SK-N-SH (cell line): ENCODE data around the gene IFNL1. TPM values are rescaled to one million over a fixed set of nuclear protein-coding genes. Genes with fewer than 3 reads are reported as not detected.

ENCODE experiments used
- CTCF ChIA-PET: fragments of 300-600, 350-600 bp; formaldehyde crosslinking; extraction: SDS; loops from one replicate; lab custom pipeline; 2021; lab: Yijun Ruan, JAX
- POLR2A ChIA-PET: fragments of 350-600 bp; sonication (Branson Sonifier 250); formaldehyde crosslinking; extraction: SDS; loops from one replicate; lab custom pipeline; 2020; ENCODE audit warnings: antibody characterized with exemption, inconsistent platforms; lab: Yijun Ruan, JAX
- DNase-seq: peaks from one replicate; pipeline ENCODE4 v3.0.0; 2012
- H2AFZ ChIP-seq: fragments of 200-600 bp; sonication (generic); 2 replicates; pipeline ENCODE4 v1.8.1; 2016; ENCODE audit warnings: antibody characterized with exemption, mild to moderate bottlenecking, low read depth
- H3F3A ChIP-seq: fragments of 200-600 bp; sonication (generic); replicated peaks from 2 replicates; pipeline ENCODE3; 2016; ENCODE audit warnings: antibody characterized with exemption, mild to moderate bottlenecking; ENCODE audit not compliant: insufficient read depth
- H3K27ac ChIP-seq, 2 experiments: fragments of 200-500 bp in 1 of 2; fragments of 200-600 bp in 1 of 2; sonication (Bioruptor generic) in 1 of 2; sonication (generic), shearing (Covaris generic) in 1 of 2; 2 replicates each; pipeline versions ENCODE4 v1.5.1 to v1.6.1; 2014 to 2016; ENCODE audit warnings: low read depth in 2 of 2, inconsistent platforms in 1 of 2, low read length in 1 of 2, mild to moderate bottlenecking in 1 of 2, mixed read lengths in 1 of 2
- H3K27me3 ChIP-seq: fragments of 200-600 bp; sonication (generic), shearing (Covaris generic); 2 replicates; pipeline ENCODE4 v1.6.1; 2016; ENCODE audit warnings: mixed run types; ENCODE audit not compliant: insufficient read depth
- H3K36me3 ChIP-seq, 2 experiments: fragments of 200-500 bp in 1 of 2; fragments of 200-600 bp in 1 of 2; sonication (Bioruptor generic) in 1 of 2; sonication (generic) in 1 of 2; replicated peaks in 1 of 2; 2 replicates each; pipeline versions ENCODE3 to v1.5.1; 2014 to 2016; ENCODE audit warnings: low read length in 1 of 2, mild to moderate bottlenecking in 1 of 2; ENCODE audit not compliant: insufficient read depth in 2 of 2, control insufficient read depth in 1 of 2
- H3K4me1 ChIP-seq, 2 experiments: fragments of 200-500 bp in 1 of 2; fragments of 200-600 bp in 1 of 2; sonication (Bioruptor generic) in 1 of 2; sonication (generic), shearing (Covaris generic) in 1 of 2; 2 replicates each; pipeline versions ENCODE4 v1.5.1 to v1.6.1; 2014 to 2016; ENCODE audit warnings: low read depth in 1 of 2, low read length in 1 of 2, mixed run types in 1 of 2; ENCODE audit not compliant: insufficient read depth in 2 of 2, control insufficient read depth in 1 of 2
- H3K4me2 ChIP-seq: fragments of 200-600 bp; sonication (generic), shearing (Covaris generic); 2 replicates; pipeline ENCODE4 v1.6.1; 2017; ENCODE audit warnings: mixed run types
- H3K4me3 ChIP-seq, 2 experiments: fragments of 200-500 bp in 1 of 2; fragments of 200-600 bp in 1 of 2; sonication (Bioruptor generic) in 1 of 2; sonication (generic), shearing (Covaris generic) in 1 of 2; 2 replicates each; pipeline versions ENCODE4 v1.5.1 to v1.8.1; 2014 to 2016; ENCODE audit warnings: low read depth in 2 of 2, inconsistent platforms in 1 of 2, low read length in 1 of 2, mild to moderate bottlenecking in 1 of 2, mixed read lengths in 1 of 2, moderate library complexity in 1 of 2
- H3K79me2 ChIP-seq: fragments of 200-600 bp; sonication (generic); 2 replicates; pipeline ENCODE4 v1.8.1; 2017; ENCODE audit warnings: mild to moderate bottlenecking; ENCODE audit not compliant: insufficient read depth
- H3K9ac ChIP-seq: fragments of 200-600 bp; sonication (generic); 2 replicates; pipeline ENCODE4 v1.6.1; 2017; ENCODE audit warnings: mixed run types
- H3K9me2 ChIP-seq: fragments of 200-600 bp; sonication (generic); 2 replicates; pipeline ENCODE4 v1.6.1; 2017; ENCODE audit warnings: mixed run types
- H3K9me3 ChIP-seq: fragments of 200-600 bp; sonication (generic); 2 replicates; pipeline ENCODE4 v1.6.1; 2017; ENCODE audit warnings: mixed run types, mild to moderate bottlenecking, moderate library complexity
- H4K20me1 ChIP-seq: fragments of 200-600 bp; sonication (generic); 2 replicates; pipeline ENCODE4 v1.6.1; 2017; ENCODE audit warnings: mild to moderate bottlenecking, mixed run types; ENCODE audit not compliant: insufficient read depth
- MEF2A ChIP-seq: IDR thresholded peaks from 2 replicates; pipeline ENCODE4 v1.4.0; 2012; ENCODE audit warnings: low read depth, borderline replicate concordance
- MXI1 ChIP-seq: IDR thresholded peaks from 2 replicates; pipeline ENCODE4 v1.6.1; 2012; ENCODE audit warnings: mild to moderate bottlenecking, low read depth, low read length, improper control_type of control experiment
- RFX5 ChIP-seq: IDR thresholded peaks from 2 replicates; pipeline ENCODE4 v1.6.1; 2012; ENCODE audit warnings: mild to moderate bottlenecking, improper control_type of control experiment, low read length
- SMC3 ChIP-seq: IDR thresholded peaks from 2 replicates; pipeline ENCODE4 v1.6.1; 2012; ENCODE audit warnings: low read depth, low read length, improper control_type of control experiment
- TAF1 ChIP-seq: IDR thresholded peaks from 2 replicates; pipeline ENCODE4 v1.6.1; 2012; ENCODE audit warnings: low read depth, mild to moderate bottlenecking, low read length, moderate library complexity, borderline replicate concordance
- TEAD4 ChIP-seq: IDR thresholded peaks from 2 replicates; pipeline ENCODE4 v1.4.0; 2012; ENCODE audit warnings: mild to moderate bottlenecking, borderline replicate concordance; ENCODE audit not compliant: insufficient read depth
- WGBS: methylation state at CpG from one replicate; pipeline ENCODE4 v1.1.6; 2017; ENCODE audit warnings: low lambda C conversion rate; 5-methylcytosine and 5-hydroxymethylcytosine counted together
- polyA plus RNA-seq, 3 experiments: library from polyadenylated mRNA; depleted of rRNA; stranded (reverse); fragments of >200 nt; gene quantifications; 2 replicates each; pipeline ENCODE4 v1.2.3, GENCODE V29; 2012
- TF ChIP-seq, protein P1 (sequence below): fragments of 200-600 bp; sonication (generic); IDR thresholded peaks from 2 replicates; pipeline ENCODE4 v1.6.1; 2017; ENCODE audit warnings: antibody characterized with exemption, mild to moderate bottlenecking, moderate library complexity
- TF ChIP-seq, protein P2 (sequence below): IDR thresholded peaks from 2 replicates; pipeline ENCODE4 v1.4.0; 2012; ENCODE audit warnings: low read depth

The IFNL1 gene
- polyA plus RNA-seq, 1 of the 3 experiments (the other 2 are of a cell fraction), result not detected

DNA sequence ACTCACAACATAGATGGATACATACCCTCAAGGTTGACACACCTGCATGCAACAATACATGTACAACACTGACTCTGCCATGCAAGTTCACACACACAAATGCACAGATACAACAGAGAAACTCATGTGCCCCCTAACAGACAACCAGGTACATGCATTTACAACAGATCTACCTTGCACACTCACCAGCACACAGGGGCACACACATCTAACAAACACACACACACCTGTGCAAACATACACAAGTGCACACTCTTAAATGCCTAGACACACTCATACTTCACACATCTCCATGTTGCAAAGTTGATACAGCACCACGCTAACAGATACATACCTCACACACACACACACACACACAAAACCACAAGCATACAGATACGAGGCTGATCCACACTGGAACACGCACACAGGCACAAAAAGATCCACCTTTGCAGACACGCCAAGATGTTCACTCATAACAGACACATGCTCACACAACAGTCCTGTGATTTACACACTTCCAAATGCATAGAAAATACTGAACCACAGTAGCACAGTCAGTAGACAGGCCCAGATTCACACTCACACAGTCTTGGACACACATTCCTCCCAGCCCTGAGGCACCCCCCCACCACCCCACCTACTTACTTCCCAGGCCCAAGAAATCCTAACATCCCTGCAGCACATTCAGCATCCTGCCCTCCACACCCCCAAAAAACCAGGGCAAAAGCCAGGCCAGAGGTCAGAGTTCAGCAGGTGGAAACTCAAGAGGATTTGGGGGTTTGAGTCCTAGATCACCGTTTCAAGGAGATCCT lies 23.1 kb downstream of the IFNL1 start:
- TF ChIP-seq, protein P1, sequence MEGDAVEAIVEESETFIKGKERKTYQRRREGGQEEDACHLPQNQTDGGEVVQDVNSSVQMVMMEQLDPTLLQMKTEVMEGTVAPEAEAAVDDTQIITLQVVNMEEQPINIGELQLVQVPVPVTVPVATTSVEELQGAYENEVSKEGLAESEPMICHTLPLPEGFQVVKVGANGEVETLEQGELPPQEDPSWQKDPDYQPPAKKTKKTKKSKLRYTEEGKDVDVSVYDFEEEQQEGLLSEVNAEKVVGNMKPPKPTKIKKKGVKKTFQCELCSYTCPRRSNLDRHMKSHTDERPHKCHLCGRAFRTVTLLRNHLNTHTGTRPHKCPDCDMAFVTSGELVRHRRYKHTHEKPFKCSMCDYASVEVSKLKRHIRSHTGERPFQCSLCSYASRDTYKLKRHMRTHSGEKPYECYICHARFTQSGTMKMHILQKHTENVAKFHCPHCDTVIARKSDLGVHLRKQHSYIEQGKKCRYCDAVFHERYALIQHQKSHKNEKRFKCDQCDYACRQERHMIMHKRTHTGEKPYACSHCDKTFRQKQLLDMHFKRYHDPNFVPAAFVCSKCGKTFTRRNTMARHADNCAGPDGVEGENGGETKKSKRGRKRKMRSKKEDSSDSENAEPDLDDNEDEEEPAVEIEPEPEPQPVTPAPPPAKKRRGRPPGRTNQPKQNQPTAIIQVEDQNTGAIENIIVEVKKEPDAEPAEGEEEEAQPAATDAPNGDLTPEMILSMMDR, result no peak
- TF ChIP-seq, all 33 proteins: peak for 0
- Histone ChIP-seq H4K20me1 (no peaks in the 10 kb centered on the region), H3F3A (no peaks in the 10 kb centered on the region), H3K4me2 (peak overlapping the region; percentile 93), H3K36me3 (no peaks in the 10 kb centered on the region), H3K27me3 (no peaks in the 10 kb centered on the region), H3K4me1 (peaks cover 0 to 10% of the 10 kb centered on the region in 2 experiments; a peak in 1 of 4 replicates), H3K9ac (no peak overlapping the region), H3K9me2 (no peaks in the 10 kb centered on the region), H3K27ac (no peak overlapping the region), H2AFZ (no peak overlapping the region), H3K4me3 (peak overlapping the region; percentile 66 to 73), H3K9me3 (no peaks in the 10 kb centered on the region), H3K79me2 (no peaks in the 10 kb centered on the region)
- 85% methylated on average over 5 of the region's 5 CpGs for WGBS
- DNase-seq, result no peak
- ChIA-PET POLR2A (no interaction called here), CTCF (no interaction called here)

DNA sequence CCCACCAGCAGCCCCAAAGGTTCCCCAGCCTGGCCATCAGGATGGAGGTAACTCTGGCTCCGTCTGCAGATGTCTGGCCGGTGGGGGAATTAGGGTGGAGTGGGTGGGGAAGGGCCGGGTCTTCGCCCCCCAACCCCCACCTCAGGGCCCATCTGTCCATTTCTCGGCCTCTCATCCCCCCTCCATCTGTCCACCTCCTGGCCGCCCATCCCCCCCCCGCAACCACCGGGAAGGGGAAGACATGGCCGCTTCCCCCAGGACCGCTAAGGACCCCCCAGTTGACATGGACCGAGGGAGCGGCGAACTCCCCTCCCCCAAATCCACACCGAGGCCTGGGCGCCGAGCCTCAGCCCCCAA lies 23.7 kb downstream of the IFNL1 start:
- H3K9me2 ChIP-seq, result no peaks in the 10 kb centered on the region
- peak; percentile 76 for DNase-seq
- no peak overlapping the region; a peak in 1 of 4 replicates for H3K27ac ChIP-seq
- no peaks in the 10 kb centered on the region for H3F3A ChIP-seq
- TF ChIP-seq SMC3 (no peak), MXI1 (no peak), TAF1 (no peak), TEAD4 (no peak), RFX5 (no peak), MEF2A (no peak)
- TF ChIP-seq, protein P2, sequence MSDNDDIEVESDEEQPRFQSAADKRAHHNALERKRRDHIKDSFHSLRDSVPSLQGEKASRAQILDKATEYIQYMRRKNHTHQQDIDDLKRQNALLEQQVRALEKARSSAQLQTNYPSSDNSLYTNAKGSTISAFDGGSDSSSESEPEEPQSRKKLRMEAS, result no peak
- peaks cover 0 to 10% of the 10 kb centered on the region in 2 experiments; a peak in 1 of 4 replicates for H3K4me1 ChIP-seq
- H3K36me3 ChIP-seq, result no peaks in the 10 kb centered on the region
- 17% methylated on average over 12 of the region's 16 CpGs for WGBS
- no peaks in the 10 kb centered on the region for H3K79me2 ChIP-seq
- peak overlapping the region; percentile 93 for H3K4me2 ChIP-seq
- H4K20me1 ChIP-seq, result no peaks in the 10 kb centered on the region
- ChIA-PET POLR2A (no interaction called here), CTCF (no interaction called here)
- peak overlapping the region; percentile 93 for H2AFZ ChIP-seq
- H3K9me3 ChIP-seq, result no peaks in the 10 kb centered on the region
- no peaks in the 10 kb centered on the region for H3K27me3 ChIP-seq
- H3K4me3 ChIP-seq, result peak overlapping the region; percentile 66 to 73
- peak overlapping the region; percentile 61; the same call in 1 of the 2 replicates for H3K9ac ChIP-seq
